ENCODE results near the gene CPVL.

The CPVL gene

GRCh38 chr7:29158795-29159423 lies 12.6 kb upstream of the CPVL start:
- Histone ChIP-seq H3K4me1 (ENCODE audit: low read length) (no peaks in the 10 kb centered on the region), H3K79me2 (ENCODE audit: low read length) (no peaks in the 10 kb centered on the region), H3K4me3 (ENCODE audit: low read length) (no peak overlapping the region), H3K27ac (ENCODE audit: low read length) (no peak overlapping the region), H3K9ac (ENCODE audit: low read length) (no peak overlapping the region), H3K27me3 (ENCODE audit: low read depth, low read length) (no peaks in the 10 kb centered on the region), H4K20me1 (ENCODE audit: insufficient read depth, low read length) (no peaks in the 10 kb centered on the region), H2AFZ (ENCODE audit: low read depth, low read length) (no peak overlapping the region), H3K9me3 (ENCODE audit: insufficient read depth, low read length) (no peaks in the 10 kb centered on the region), H3K36me3 (replicated peaks; ENCODE audit: low read depth, low read length) (no peaks in the 10 kb centered on the region), H3K4me2 (ENCODE audit: low read length) (no peak overlapping the region)
- TF ChIP-seq, protein P1, sequence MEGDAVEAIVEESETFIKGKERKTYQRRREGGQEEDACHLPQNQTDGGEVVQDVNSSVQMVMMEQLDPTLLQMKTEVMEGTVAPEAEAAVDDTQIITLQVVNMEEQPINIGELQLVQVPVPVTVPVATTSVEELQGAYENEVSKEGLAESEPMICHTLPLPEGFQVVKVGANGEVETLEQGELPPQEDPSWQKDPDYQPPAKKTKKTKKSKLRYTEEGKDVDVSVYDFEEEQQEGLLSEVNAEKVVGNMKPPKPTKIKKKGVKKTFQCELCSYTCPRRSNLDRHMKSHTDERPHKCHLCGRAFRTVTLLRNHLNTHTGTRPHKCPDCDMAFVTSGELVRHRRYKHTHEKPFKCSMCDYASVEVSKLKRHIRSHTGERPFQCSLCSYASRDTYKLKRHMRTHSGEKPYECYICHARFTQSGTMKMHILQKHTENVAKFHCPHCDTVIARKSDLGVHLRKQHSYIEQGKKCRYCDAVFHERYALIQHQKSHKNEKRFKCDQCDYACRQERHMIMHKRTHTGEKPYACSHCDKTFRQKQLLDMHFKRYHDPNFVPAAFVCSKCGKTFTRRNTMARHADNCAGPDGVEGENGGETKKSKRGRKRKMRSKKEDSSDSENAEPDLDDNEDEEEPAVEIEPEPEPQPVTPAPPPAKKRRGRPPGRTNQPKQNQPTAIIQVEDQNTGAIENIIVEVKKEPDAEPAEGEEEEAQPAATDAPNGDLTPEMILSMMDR (IDR thresholded peaks at IDR 0.05; ENCODE audit: low read depth, low read length), result no peak
- no peak for TF ChIP-seq EZH2phosphoT487 (IDR thresholded peaks at IDR 0.05; ENCODE audit: low read depth)

- H3K4me1 ChIP-seq (ENCODE audit: low read length), result peaks cover 1% of the 10 kb centered on the region
- H3K4me3 ChIP-seq (ENCODE audit: low read length), result no peak overlapping the region
- TF ChIP-seq, protein P1 (IDR thresholded peaks at IDR 0.05; ENCODE audit: low read depth, low read length), result no peak
- TF ChIP-seq EZH2phosphoT487 (IDR thresholded peaks at IDR 0.05; ENCODE audit: low read depth), result no peak
- no peak overlapping the region for H3K27ac ChIP-seq (ENCODE audit: low read length)
- no peak overlapping the region for H3K9ac ChIP-seq (ENCODE audit: low read length)
- H4K20me1 ChIP-seq (ENCODE audit: insufficient read depth, low read length), result no peaks in the 10 kb centered on the region
- no peak overlapping the region for H3K4me2 ChIP-seq (ENCODE audit: low read length)
- no peaks in the 10 kb centered on the region for H3K36me3 ChIP-seq (replicated peaks; ENCODE audit: low read depth, low read length)
- H3K79me2 ChIP-seq (ENCODE audit: low read length), result no peaks in the 10 kb centered on the region
- no peaks in the 10 kb centered on the region for H3K9me3 ChIP-seq (ENCODE audit: insufficient read depth, low read length)
- H2AFZ ChIP-seq (ENCODE audit: low read depth, low read length), result no peak overlapping the region
- no peaks in the 10 kb centered on the region for H3K27me3 ChIP-seq (ENCODE audit: low read depth, low read length)
Measured at GRCh38 chr7:29156907-29157452, 10.6 kb upstream of the CPVL start.

DNA sequence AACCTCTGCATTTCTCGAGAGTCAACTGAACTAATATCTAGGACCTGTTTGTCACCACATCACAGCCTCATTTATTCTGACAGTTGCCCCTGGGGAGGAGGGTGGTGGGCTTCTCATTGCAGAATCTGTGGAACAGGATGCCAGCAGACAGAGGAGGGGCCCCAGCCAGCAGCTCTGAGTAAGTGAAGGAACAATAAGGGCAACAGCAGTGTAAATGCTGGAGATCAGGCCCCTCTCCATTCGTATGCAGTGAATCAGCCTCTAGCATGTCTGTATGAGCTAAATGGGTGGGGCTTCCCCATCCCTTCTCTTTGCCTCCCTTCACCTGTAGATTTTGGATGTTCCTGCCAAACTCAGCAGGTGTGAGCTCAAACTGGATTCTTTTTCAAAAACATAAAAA lies 7.7 kb upstream of the CPVL start:
- Histone ChIP-seq H3K27ac (ENCODE audit: low read length) (no peak overlapping the region), H3K79me2 (ENCODE audit: low read length) (no peaks in the 10 kb centered on the region), H3K27me3 (ENCODE audit: low read depth, low read length) (no peaks in the 10 kb centered on the region), H3K4me2 (ENCODE audit: low read length) (no peak overlapping the region), H4K20me1 (ENCODE audit: insufficient read depth, low read length) (no peaks in the 10 kb centered on the region), H3K9me3 (ENCODE audit: insufficient read depth, low read length) (no peaks in the 10 kb centered on the region), H3K9ac (ENCODE audit: low read length) (no peak overlapping the region), H3K4me1 (ENCODE audit: low read length) (peaks cover 5% of the 10 kb centered on the region), H3K4me3 (ENCODE audit: low read length) (no peak overlapping the region), H2AFZ (ENCODE audit: low read depth, low read length) (no peak overlapping the region), H3K36me3 (replicated peaks; ENCODE audit: low read depth, low read length) (no peaks in the 10 kb centered on the region)
- no peak for TF ChIP-seq EZH2phosphoT487 (IDR thresholded peaks at IDR 0.05; ENCODE audit: low read depth)
- TF ChIP-seq, protein P1 (IDR thresholded peaks at IDR 0.05; ENCODE audit: low read depth, low read length), result no peak

DNA sequence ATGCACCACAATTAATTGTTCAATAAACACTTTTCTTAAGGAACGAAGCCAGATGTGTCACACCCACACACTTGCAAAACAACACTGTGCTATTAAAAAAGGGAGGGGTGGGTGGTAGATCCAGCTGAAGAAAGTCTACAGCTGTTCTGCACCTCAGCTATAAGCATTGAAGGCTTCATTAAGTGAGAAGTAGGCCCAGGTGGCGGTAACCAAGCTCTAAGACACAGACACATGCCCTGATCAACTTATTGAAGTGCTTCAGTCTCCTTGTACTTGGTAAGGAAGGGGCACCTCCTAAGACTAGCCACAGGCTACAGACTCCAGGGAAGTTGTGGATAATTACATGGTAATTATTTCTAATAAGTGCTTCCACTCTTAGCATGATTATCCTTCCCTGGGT lies 4.5 kb upstream of the CPVL start:
- TF ChIP-seq, protein P1 (IDR thresholded peaks at IDR 0.05; ENCODE audit: low read depth, low read length), result no peak
- TF ChIP-seq EZH2phosphoT487 (IDR thresholded peaks at IDR 0.05; ENCODE audit: low read depth), result no peak
- Histone ChIP-seq H3K9ac (ENCODE audit: low read length) (no peak overlapping the region), H3K36me3 (replicated peaks; ENCODE audit: low read depth, low read length) (no peaks in the 10 kb centered on the region), H2AFZ (ENCODE audit: low read depth, low read length) (no peak overlapping the region), H3K79me2 (ENCODE audit: low read length) (no peaks in the 10 kb centered on the region), H3K4me1 (ENCODE audit: low read length) (peaks cover 13% of the 10 kb centered on the region), H3K9me3 (ENCODE audit: insufficient read depth, low read length) (no peaks in the 10 kb centered on the region), H3K27me3 (ENCODE audit: low read depth, low read length) (no peaks in the 10 kb centered on the region), H3K4me3 (ENCODE audit: low read length) (no peak overlapping the region), H3K4me2 (ENCODE audit: low read length) (no peak overlapping the region), H3K27ac (ENCODE audit: low read length) (no peak overlapping the region), H4K20me1 (ENCODE audit: insufficient read depth, low read length) (no peaks in the 10 kb centered on the region)

Measured in OCI-LY3 (cell line).